Cerebellar cortex (tissue), 1 donor: ENCODE measurements around the gene C1orf21.

Experiments
- DNase-seq: peaks from one replicate; pipeline ENCODE4 v3.0.0-alpha.2; 2015; ENCODE audit warnings: low spot score

The C1orf21 gene

GRCh38 chr1:184449916-184450315 is 63.1 kb downstream of the C1orf21 start:
- DNase-seq: no peak

DNA sequence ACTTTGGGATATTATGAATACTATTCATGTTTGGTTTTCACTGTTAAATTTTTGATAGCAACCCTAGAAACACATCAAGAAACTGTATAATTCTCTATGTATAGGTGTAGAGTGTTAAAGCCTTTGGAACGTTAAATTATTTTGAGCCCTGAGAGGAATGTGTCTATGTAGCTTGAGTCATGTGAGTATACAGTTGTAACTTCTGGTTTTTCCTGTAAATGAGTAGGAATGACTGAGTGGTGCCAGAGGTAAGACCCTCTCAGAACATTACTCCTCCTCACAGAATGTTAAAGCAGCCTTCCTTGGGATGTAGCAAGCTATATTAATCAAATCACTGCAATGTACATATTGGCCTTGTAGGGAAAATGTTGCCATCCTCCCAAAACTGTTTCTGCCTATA is 69.0 kb downstream of the C1orf21 start:
- DNase-seq: no peak

- no peak for DNase-seq
Measured at GRCh38 chr1:184456189-184456588, 69.4 kb downstream of the C1orf21 start.

DNA sequence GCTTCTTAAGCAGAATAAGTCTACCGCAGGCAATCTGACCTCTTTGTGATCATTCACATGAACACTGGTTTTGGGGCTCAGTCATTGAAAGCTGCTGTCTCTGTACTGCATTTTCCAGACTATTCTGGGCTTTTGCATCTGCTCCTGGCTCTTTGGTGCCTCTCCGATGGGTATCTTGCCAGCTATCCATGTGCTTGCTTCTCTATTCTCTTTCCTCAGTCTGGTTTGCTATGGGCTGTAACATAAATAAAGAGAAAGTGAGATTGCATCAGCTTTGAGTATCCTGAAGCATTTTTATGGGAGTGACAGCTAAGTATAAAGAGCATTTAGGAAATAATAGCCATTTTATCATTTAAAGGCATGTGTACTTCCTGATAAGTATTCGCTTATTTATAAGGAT is 70.7 kb downstream of the C1orf21 start:
- DNase-seq: peak; percentile 82

- no peak for DNase-seq
Measured at GRCh38 chr1:184461321-184461720, 74.5 kb downstream of the C1orf21 start.

DNA sequence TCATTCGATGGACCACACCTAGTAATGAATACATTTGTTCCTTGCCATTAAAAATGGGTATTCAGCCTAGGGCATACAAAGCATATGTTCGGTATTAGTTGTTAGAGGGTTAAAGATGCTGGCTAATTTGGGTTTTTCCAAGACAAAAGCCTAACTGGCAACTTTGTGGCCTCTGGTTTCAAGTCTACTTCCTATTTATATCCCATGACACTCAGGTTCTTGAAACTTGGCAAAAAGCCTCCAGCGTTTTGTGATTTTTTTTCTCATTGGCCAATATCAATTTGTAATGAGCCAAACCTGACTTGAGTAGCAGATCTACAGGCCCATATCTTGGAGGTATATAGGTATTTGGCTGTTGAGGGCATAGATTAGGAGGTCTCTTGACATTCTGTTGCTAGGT is 75.3 kb downstream of the C1orf21 start:
- DNase-seq: no peak

GRCh38 chr1:184462990-184463389 is 76.2 kb downstream of the C1orf21 start:
- DNase-seq: no peak

DNA sequence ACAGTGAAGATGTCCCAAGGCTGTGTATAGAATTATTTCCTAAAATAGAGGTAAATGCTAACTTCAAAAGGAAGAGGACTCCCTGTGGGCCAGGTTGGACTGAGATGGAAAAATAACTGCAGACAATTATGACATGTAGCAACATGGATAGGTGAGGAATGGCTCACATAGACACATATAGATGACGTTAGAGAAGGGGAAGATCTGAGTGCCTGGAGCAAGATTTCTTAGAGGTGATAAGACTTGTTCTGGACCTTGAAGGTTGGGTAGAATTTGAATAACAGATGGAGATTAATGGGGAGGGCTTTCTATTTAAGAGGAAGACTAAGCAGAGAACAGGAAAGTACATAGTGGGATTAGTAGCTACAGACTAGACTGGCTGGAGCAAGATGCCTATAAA is 76.9 kb downstream of the C1orf21 start:
- DNase-seq: no peak

- DNase-seq: no peak
Measured at GRCh38 chr1:184464757-184465156, 77.9 kb downstream of the C1orf21 start.

- no peak for DNase-seq
Measured at GRCh38 chr1:184465489-184466146, 78.8 kb downstream of the C1orf21 start.

GRCh38 chr1:184467295-184467694 is 80.5 kb downstream of the C1orf21 start:
- DNase-seq: no peak

- DNase-seq: no peak
Measured at GRCh38 chr1:184469396-184469795, 82.6 kb downstream of the C1orf21 start.

DNA sequence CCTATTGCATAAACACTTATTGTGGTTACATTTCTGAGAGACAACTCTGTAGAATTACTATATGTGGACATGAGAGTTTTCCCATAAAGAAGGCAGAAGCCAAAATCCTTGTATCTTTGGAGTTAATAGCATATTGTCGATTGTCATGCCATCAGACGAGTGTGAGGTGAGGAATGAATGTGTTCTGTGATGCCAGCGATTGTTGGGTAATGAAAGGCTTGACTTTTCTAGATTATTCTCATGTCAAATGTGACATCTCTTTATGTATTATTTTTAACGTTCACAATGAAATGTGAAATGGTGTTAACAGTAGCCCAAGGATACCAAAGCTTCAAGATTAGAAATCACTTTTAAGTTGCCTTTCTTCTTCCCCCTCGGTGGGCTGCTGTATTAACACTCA is 84.9 kb downstream of the C1orf21 start:
- no peak for DNase-seq

DNA sequence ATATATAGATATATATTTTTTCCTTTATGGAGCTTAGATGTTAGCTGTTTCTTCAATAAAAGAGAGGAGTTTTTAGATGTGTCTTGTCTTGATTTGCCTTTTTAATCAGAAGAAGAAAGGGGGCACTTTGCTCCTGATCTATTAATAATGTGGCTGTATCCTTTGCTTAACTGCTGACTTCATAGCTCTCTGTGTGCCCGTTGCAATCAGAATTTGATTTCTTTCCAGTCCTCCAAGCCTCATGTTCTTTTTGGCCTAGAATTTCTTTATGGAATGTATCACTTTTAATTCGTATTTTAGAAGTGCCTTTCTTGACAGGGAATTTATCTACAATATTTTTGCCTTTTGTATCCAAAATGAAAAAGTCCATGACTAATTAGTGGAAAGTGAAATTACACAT is 85.3 kb downstream of the C1orf21 start:
- DNase-seq: peak; percentile 76

- peak; percentile 61 for DNase-seq
Measured at GRCh38 chr1:184473176-184473966, 86.5 kb downstream of the C1orf21 start.

GRCh38 chr1:184476187-184476586 is 89.4 kb downstream of the C1orf21 start:
- no peak for DNase-seq

DNA sequence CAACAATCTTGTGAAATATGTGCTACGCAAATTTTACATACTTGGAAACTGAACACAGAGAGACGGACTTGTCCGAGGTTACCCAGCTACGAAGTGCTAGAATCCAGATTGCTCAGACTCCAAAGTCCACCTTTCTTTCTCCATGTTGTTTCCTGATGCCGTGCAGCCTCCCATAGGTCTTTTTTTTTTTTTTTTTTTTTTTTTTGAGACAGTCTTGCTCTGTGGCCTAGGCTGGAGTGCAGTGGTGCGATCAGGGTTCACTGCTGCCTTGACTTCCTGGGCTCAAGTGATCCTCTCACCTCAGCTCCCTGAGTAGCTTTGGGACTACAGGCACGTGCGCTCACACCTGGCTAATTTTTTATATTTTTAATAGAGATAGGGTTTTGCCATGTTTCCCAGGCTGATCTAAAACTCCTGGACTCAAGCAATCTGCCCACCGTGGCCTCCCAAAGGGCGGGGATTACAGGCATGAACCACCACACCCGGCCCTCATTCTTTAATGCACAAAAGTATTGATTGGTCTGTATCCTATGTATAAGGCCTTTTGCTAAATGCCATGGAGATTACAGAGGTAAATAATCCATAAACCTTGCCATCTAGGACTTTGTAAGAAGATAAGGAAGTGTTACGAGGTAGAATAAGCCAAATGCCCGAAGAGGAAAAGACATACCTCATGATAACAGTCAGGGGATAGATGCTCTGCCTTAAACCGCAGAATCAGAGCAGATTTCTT is 92.8 kb downstream of the C1orf21 start:
- no peak for DNase-seq

- DNase-seq: no peak
Measured at GRCh38 chr1:184480736-184481135, 93.9 kb downstream of the C1orf21 start.

DNA sequence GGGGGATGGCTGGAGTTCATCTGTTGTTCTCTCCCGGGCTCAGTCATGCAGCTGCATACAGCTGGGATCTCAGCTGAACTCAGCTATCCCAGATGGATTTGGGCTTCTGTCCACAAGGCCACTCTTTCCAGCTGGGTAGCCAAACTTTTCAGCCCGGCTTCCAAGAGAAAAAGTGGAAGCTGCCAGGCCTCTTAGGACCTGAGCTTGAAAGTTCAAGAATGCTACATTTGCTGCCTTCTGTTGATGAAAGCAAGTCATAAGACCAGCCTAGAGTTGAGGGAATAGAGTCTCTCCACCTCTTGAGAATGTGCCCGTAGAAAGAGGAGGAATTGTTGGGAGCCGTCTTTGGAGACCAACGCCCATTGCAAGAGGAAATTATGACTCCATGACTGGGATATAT is 95.3 kb downstream of the C1orf21 start:
- no peak for DNase-seq

- no peak for DNase-seq
Measured at GRCh38 chr1:184483101-184483683, 96.4 kb downstream of the C1orf21 start.

DNA sequence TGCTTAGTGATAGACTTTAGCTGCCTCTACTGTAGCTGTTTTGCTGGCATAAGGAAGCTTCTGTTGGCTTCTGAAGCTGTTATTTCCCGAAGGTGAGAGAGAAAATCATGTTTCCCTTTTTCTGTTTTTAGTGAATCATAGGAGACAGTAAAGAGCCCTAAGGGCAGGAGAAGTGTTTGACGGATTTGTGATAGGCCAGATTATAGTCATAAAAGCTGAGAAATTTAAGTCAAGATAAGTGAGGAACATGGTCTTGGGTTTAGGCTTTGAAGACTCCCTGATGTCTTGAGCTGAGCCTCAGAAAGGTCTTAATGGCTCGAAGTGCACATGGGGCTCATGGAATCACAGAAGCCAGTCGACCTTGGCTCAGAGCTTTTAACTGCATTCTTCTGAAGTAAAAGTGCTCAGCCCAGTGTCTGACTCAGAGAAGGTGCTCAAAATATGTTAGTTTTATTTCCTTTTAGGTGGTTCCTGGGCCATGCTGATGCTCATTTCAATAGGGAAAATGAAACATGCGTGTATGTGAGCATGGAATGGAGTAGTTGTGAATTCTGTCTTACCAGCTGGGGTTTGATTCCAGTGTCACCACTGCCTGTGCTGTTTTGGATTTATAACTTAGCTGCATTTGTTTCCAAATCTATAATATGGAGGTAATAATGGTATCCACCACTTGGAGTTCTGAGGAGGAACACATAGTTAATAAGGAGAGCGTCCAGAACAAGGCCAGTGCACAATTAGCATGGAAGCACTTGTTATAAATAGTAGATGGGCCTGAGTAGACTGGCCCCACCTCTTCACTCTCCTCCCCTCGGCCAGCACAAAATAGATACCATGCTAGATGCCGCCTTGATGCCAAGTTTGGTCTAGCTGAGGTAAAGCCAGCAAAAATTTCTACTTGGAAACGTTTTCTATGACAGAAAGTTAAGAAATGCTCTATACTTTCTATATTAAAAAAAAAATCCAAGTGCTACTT is 99.2 kb downstream of the C1orf21 start:
- DNase-seq: no peak
